PC-9 (cell line): ENCODE results near the gene ATAD2B. TPM values are rescaled to one million over a fixed set of nuclear protein-coding genes. Genes with fewer than 3 reads are reported as not detected.

Experiments
- BruUV-seq: library from RNA; stranded (reverse); fragments of 400-500 nt; replicated peaks from 2 replicates; lab custom pipeline; 2021; lab: Mats Ljungman, UMichigan
- CTCF ChIA-PET: fragments of 300-600 bp; sonication (Branson Sonifier 250); formaldehyde crosslinking; loops from one replicate; lab custom pipeline; 2022; ENCODE audit warnings: antibody characterized with exemption; lab: Charles Lee
- POLR2A ChIA-PET: fragments of 300-600 bp; sonication (Branson Sonifier 250); formaldehyde crosslinking; loops from one replicate; lab custom pipeline; 2022; ENCODE audit warnings: antibody characterized with exemption; ENCODE audit not compliant: unreplicated experiment; lab: Charles Lee
- DNase-seq, 2 experiments: peaks; one replicate each; pipeline versions ENCODE4 v3.0.0 to v3.0.0-alpha.2; 2015 to 2022; ENCODE audit warnings: mixed read lengths in 1 of 2
- H2AFZ ChIP-seq: fragments of 200-600 bp; sonication (generic); 2 replicates; pipeline ENCODE4 v1.8.1; 2017; ENCODE audit warnings: antibody characterized with exemption
- H3F3A ChIP-seq: fragments of 200-600 bp; sonication (generic); 2 replicates; pipeline ENCODE4 v1.8.1; 2017; ENCODE audit warnings: antibody characterized with exemption, mild to moderate bottlenecking, low read depth; ENCODE audit not compliant: insufficient read depth
- H3K27ac ChIP-seq: fragments of 200-600 bp; sonication (generic); 2 replicates; pipeline ENCODE4 v1.6.1; 2016; ENCODE audit warnings: mixed run types
- H3K27me3 ChIP-seq: fragments of 200-600 bp; sonication (generic); 2 replicates; pipeline ENCODE4 v1.6.1; 2016; ENCODE audit warnings: low read depth, mixed run types; ENCODE audit not compliant: insufficient read depth
- H3K36me3 ChIP-seq: fragments of 200-600 bp; sonication (generic); 2 replicates; pipeline ENCODE4 v1.6.1; 2016; ENCODE audit warnings: low read depth, mixed run types
- H3K4me1 ChIP-seq: fragments of 200-600 bp; sonication (generic); replicated peaks from 2 replicates; pipeline ENCODE4 v1.6.1; 2016; ENCODE audit warnings: mixed run types; ENCODE audit not compliant: insufficient read depth
- H3K4me2 ChIP-seq: fragments of 200-600 bp; sonication (generic); 2 replicates; pipeline ENCODE4 v1.6.1; 2017; ENCODE audit warnings: mixed run types
- H3K4me3 ChIP-seq: fragments of 200-600 bp; sonication (generic); 2 replicates; pipeline ENCODE4 v1.6.1; 2016; ENCODE audit warnings: mixed run types
- H3K79me2 ChIP-seq: fragments of 200-600 bp; sonication (generic); 2 replicates; pipeline ENCODE4 v1.6.1; 2017; ENCODE audit warnings: low read depth, mixed run types
- H3K9me2 ChIP-seq: fragments of 200-600 bp; sonication (generic); 2 replicates; pipeline ENCODE4 v1.8.1; 2017; ENCODE audit warnings: mild to moderate bottlenecking; ENCODE audit not compliant: insufficient read depth
- H3K9me3 ChIP-seq: fragments of 200-600 bp; sonication (generic); 2 replicates; pipeline ENCODE4 v1.8.1; 2016; ENCODE audit warnings: low read depth; ENCODE audit not compliant: insufficient read depth
- H4K20me1 ChIP-seq: fragments of 200-600 bp; sonication (generic); 2 replicates; pipeline ENCODE4 v1.8.1; 2017; ENCODE audit not compliant: insufficient read depth
- CTCF ChIP-seq: fragments of 200-600 bp; sonication (generic); conservative IDR thresholded peaks from 2 replicates; pipeline ENCODE4 v1.6.1; 2017; ENCODE audit warnings: mixed run types, antibody characterized with exemption, mild to moderate bottlenecking, moderate library complexity
- EZH2 ChIP-seq: fragments of 200-600 bp; sonication (generic); IDR thresholded peaks from 2 replicates; pipeline ENCODE4 v1.8.0; 2017; ENCODE audit warnings: antibody characterized with exemption, low read depth
- intact Hi-C: fragments of 100-400 bp; cut with micrococcal nuclease; formaldehyde crosslinking; loops from one replicate; pipeline ENCODE4 v1.10.0; 2022; ENCODE audit not compliant: unreplicated experiment
- total RNA-seq: library from RNA; stranded (reverse); gene quantifications from 2 replicates; pipeline ENCODE4 v1.2.3, GENCODE V29; 2021

Gene ATAD2B
- total RNA-seq, 1 experiment from 2014 or later: 12.6 TPM

- Histone ChIP-seq H3K79me2 (no peaks in the 10 kb centered on the region), H3K36me3 (peaks cover 20% of the 10 kb centered on the region; the same call in 1 of the 2 replicates), H3K4me3 (no peak overlapping the region), H3K9me3 (no peaks in the 10 kb centered on the region), H2AFZ (no peak overlapping the region), H3K27ac (peak overlapping the region; percentile 25; the same call in 1 of the 2 replicates), H3K4me1 (peaks cover 12% of the 10 kb centered on the region), H4K20me1 (no peaks in the 10 kb centered on the region), H3K4me2 (no peak overlapping the region), H3K27me3 (no peaks in the 10 kb centered on the region), H3F3A (peaks cover 11% of the 10 kb centered on the region; the same call in 1 of the 2 replicates), H3K9me2 (no peaks in the 10 kb centered on the region)
- TF ChIP-seq CTCF (no peak), EZH2 (no peak)
- ChIA-PET CTCF (interaction anchor here (0.5 kb wide), 1 partner anchor 43 kb away, joined by 5 read pairs; no protein-coding TSS in a partner anchor), POLR2A (interaction anchor here (0.6 kb wide), 1 partner anchor 101 kb away, joined by 3 read pairs; no protein-coding TSS in a partner anchor)
- intact Hi-C loops: no loop called here
- no TSS peak for BruUV-seq
- peak; percentile 5 to 52 for DNase-seq
Measured at GRCh38 chr2:23757686-23758433, 169.1 kb downstream of the ATAD2B start.

- no peak overlapping the region for H3K4me2 ChIP-seq
- POLR2A ChIA-PET: no interaction called here
Measured at GRCh38 chr2:23756593-23757292, 170.2 kb downstream of the ATAD2B start.

More at GRCh38 chr2:23756593-23757292, 170.2 kb downstream of the ATAD2B start:
- Histone ChIP-seq H3K36me3 (peaks cover 20% of the 10 kb centered on the region; the same call in 1 of the 2 replicates), H3K4me3 (no peak overlapping the region), H3K27me3 (no peaks in the 10 kb centered on the region), H3K4me1 (peaks cover 12% of the 10 kb centered on the region), H4K20me1 (no peaks in the 10 kb centered on the region), H3K9me2 (no peaks in the 10 kb centered on the region), H3K79me2 (no peaks in the 10 kb centered on the region), H3F3A (peaks cover 11% of the 10 kb centered on the region; the same call in 1 of the 2 replicates), H2AFZ (no peak overlapping the region), H3K27ac (no peak overlapping the region), H3K9me3 (no peaks in the 10 kb centered on the region)
- intact Hi-C loops: no loop called here
- TF ChIP-seq CTCF (no peak), EZH2 (no peak)
- no peak for DNase-seq
- CTCF ChIA-PET: no interaction called here
- BruUV-seq: no TSS peak
